Left lung (tissue), 10 donors: Measurements from ENCODE around the gene ZNF48. TPM values are rescaled to one million over a fixed set of nuclear protein-coding genes. Genes with fewer than 3 reads are reported as not detected.

ENCODE experiments used
- ATAC-seq: fragments of 200-7000 bp; cut with Tn5 transposase; one replicate; pipeline ENCODE4 v1.9.1; 2020; ENCODE audit warnings: moderate library complexity
- DNase-seq, 4 donors: peaks; one replicate each; pipeline ENCODE4 v3.0.0-alpha.2; 2013 to 2020
- H3K27ac ChIP-seq, 2 donors: fragments of 200-600 bp; sonication (generic) in 1 of 2; one replicate each; pipeline versions ENCODE4 v1.5.0 to v1.8.0; 2020 to 2021
- H3K27me3 ChIP-seq, 2 donors: fragments of 200-600 bp; sonication (generic) in 1 of 2; one replicate each; pipeline versions ENCODE4 v1.5.0 to v1.8.0; 2020 to 2021
- H3K36me3 ChIP-seq, 2 donors: fragments of 200-600 bp; sonication (generic) in 1 of 2; one replicate each; pipeline versions ENCODE4 v1.5.0 to v1.8.0; 2020 to 2021
- H3K4me1 ChIP-seq, 2 donors: fragments of 200-600 bp; one replicate each; pipeline ENCODE4 v1.8.0; 2021
- H3K4me3 ChIP-seq, 2 donors: fragments of 200-600 bp; sonication (generic) in 1 of 2; one replicate each; pipeline versions ENCODE4 v1.5.0 to v1.8.0; 2020 to 2021; ENCODE audit warnings: mild to moderate bottlenecking in 1 of 2
- H3K9me3 ChIP-seq, 2 donors: fragments of 200-600 bp; sonication (generic) in 1 of 2; one replicate each; pipeline versions ENCODE4 v1.5.0 to v1.8.0; 2020 to 2021
- CTCF ChIP-seq, 2 donors: fragments of 200-600 bp; sonication (generic) in 1 of 2; IDR thresholded peaks; one replicate each; pipeline versions ENCODE4 v1.5.0 to v1.8.0; 2021; ENCODE audit warnings: antibody characterized with exemption in 2 of 2
- intact Hi-C, 2 donors: fragments of 100-400 bp; cut with DNase I; formaldehyde crosslinking; loops; one replicate each; pipeline versions ENCODE4 v1.11.2 to v1.14.2; 2022
- polyA plus RNA-seq, 6 donors: library from polyadenylated mRNA; unstranded; fragments of 120-200 nt; gene quantifications; one replicate each; pipeline ENCODE4 v1.2.1, GENCODE V29; 2013; ENCODE audit not compliant: insufficient read length in 6 of 6
- total RNA-seq, 2 donors: library from RNA; stranded (reverse); fragmentation: NEBNext Ultra II Directional; extraction: Animal tissue kit (Norgen Biotek cat#: 25700); gene quantifications; one replicate each; pipeline ENCODE4 v1.2.1, GENCODE V29; 2021
- donor health status: DM: no; HTN: yes; CAD: no.
- donor health status: DM: no; HTN: no; CAD: no.

Gene ZNF48
- total and polyA plus RNA-seq, 8 donors: 6.8 to 11.7 (median 8.4) TPM

- Histone ChIP-seq H3K27me3 (no peaks in the 10 kb centered on the region), H3K27ac (peak overlapping the region; percentile 26 to 53), H3K4me1 (peaks cover 22 to 62% of the 10 kb centered on the region in 2 donors), H3K9me3 (no peaks in the 10 kb centered on the region), H3K36me3 (peaks cover 0 to 61% of the 10 kb centered on the region in 2 donors), H3K4me3 (no peak overlapping the region)
- peak in 1 of 4 donors; percentile 2 for DNase-seq
- TF ChIP-seq CTCF (IDR thresholded peaks at IDR 0.05): no peak
- intact Hi-C loops: no loop called here
- no peak for ATAC-seq
Measured at GRCh38 chr16:30352488-30353401, 42.5 kb upstream of the ZNF48 start.

GRCh38 chr16:30353438-30354129 is 41.6 kb upstream of the ZNF48 start:
- Histone ChIP-seq H3K9me3 (no peaks in the 10 kb centered on the region), H3K27ac (peak overlapping the region in 1 of 2 donors; percentile 98), H3K4me1 (peaks cover 22 to 62% of the 10 kb centered on the region in 2 donors), H3K27me3 (no peaks in the 10 kb centered on the region), H3K36me3 (peaks cover 0 to 69% of the 10 kb centered on the region in 2 donors), H3K4me3 (peak overlapping the region; percentile 72 to 92)
- no peak for TF ChIP-seq CTCF (IDR thresholded peaks at IDR 0.05)
- intact Hi-C loops: no loop called here
- DNase-seq: peak in 2 of 4 donors; percentile 30 to 76
- no peak for ATAC-seq

GRCh38 chr16:30354423-30355143 is 40.6 kb upstream of the ZNF48 start:
- Histone ChIP-seq H3K9me3 (no peaks in the 10 kb centered on the region), H3K27ac (peak overlapping the region; percentile 98), H3K4me1 (peaks cover 22 to 62% of the 10 kb centered on the region in 2 donors), H3K27me3 (no peaks in the 10 kb centered on the region), H3K36me3 (peaks cover 0 to 72% of the 10 kb centered on the region in 2 donors), H3K4me3 (peak overlapping the region; percentile 72 to 92)
- peak in 2 of 4 donors; percentile 37 to 78 for DNase-seq
- TF ChIP-seq CTCF (IDR thresholded peaks at IDR 0.05): no peak
- peak; percentile 31 for ATAC-seq
- intact Hi-C loops: no loop called here

GRCh38 chr16:30355144-30355953 is 39.9 kb upstream of the ZNF48 start, which contains the start of gene CD2BP2:
Gene CD2BP2, minus strand, starts transcription at chr16:30355308. Its CDS starts 627 bp downstream, at chr16:30354681.
- peak within 1 kb of the TSS; percentile 98 for H3K27ac ChIP-seq
- peaks cover 0 to 72% of the 10 kb centered on the region in 2 donors for H3K36me3 ChIP-seq
- H3K9me3 ChIP-seq: no peaks in the 10 kb centered on the region
- DNase-seq (peak; percentile 96 to 99 (median 98)), ATAC-seq (peak; percentile 93)
- intact Hi-C loops: no loop called here
- H3K4me3 ChIP-seq: peak within 1 kb of the TSS; percentile 72 to 92
- no peaks in the 10 kb centered on the region for H3K27me3 ChIP-seq
- H3K4me1 ChIP-seq: peaks cover 22 to 59% of the 10 kb centered on the region in 2 donors
- no peak for TF ChIP-seq CTCF (IDR thresholded peaks at IDR 0.05)
